Measurements from ENCODE around the gene ADGRG6.

- TF ChIP-seq CTCF (IDR thresholded peaks at IDR 0.05 in 4 of 5, conservative IDR thresholded peaks at IDR 0.05 in 1 of 5) (no peak), POLR2A (IDR thresholded peaks at IDR 0.05) (no peak)
These were observed 22.3 kb downstream of the ADGRG6 start for GRCh38 chr6:142324111-142324510.
